HG03432 (cell line): ENCODE results near the gene CNOT1.
A peak's percentile ranks its signal among the peaks of the same experiment; 100 is the strongest.

Experiments used
- ATAC-seq: cut with Tn5 transposase; IDR thresholded peaks from one replicate; pipeline ENCODE4 v1.9.1; 2021; ENCODE audit warnings: mild to moderate bottlenecking, moderate library complexity; ENCODE audit not compliant: unreplicated experiment

The CNOT1 gene

GRCh38 chr16:58488531-58488930, 141.1 kb downstream of the CNOT1 start:
- ATAC-seq, result no peak

- ATAC-seq, result peak; percentile 86
Measured at GRCh38 chr16:58487566-58488351, 141.9 kb downstream of the CNOT1 start.

- no peak for ATAC-seq
Measured at GRCh38 chr16:58485184-58485887, 144.3 kb downstream of the CNOT1 start.

GRCh38 chr16:58481931-58482330, 147.7 kb downstream of the CNOT1 start:
- ATAC-seq, result no peak

GRCh38 chr16:58481226-58481869, 148.3 kb downstream of the CNOT1 start:
- no peak for ATAC-seq

GRCh38 chr16:58478427-58478826, 151.2 kb downstream of the CNOT1 start:
- no peak for ATAC-seq

- no peak for ATAC-seq
Measured at GRCh38 chr16:58476791-58477190, 152.8 kb downstream of the CNOT1 start.

- ATAC-seq, result no peak
Measured at GRCh38 chr16:58475091-58475619, 154.5 kb downstream of the CNOT1 start.

- no peak for ATAC-seq
Measured at GRCh38 chr16:58474296-58474695, 155.3 kb downstream of the CNOT1 start.

- no peak for ATAC-seq
Measured at GRCh38 chr16:58472827-58473226, 156.8 kb downstream of the CNOT1 start.

GRCh38 chr16:58472266-58472665, 157.4 kb downstream of the CNOT1 start:
- no peak for ATAC-seq

GRCh38 chr16:58471209-58471975, 158.2 kb downstream of the CNOT1 start:
- no peak for ATAC-seq
